Tibial artery (tissue), 4 donors: ENCODE data around the gene TMEM147.

Source experiments
- DNase-seq, 2 donors: peaks; one replicate each; pipeline ENCODE4 v3.0.0-alpha.2; 2019
- H3K27ac ChIP-seq, 2 donors: fragments of 200-600 bp; sonication (generic) in 1 of 2; 1 replicate in 1 of 2; 2 replicates in 1 of 2; pipeline ENCODE4 v1.5.1; 2018 to 2019; ENCODE audit warnings: mild to moderate bottlenecking in 1 of 2
- H3K27me3 ChIP-seq, 2 donors: fragments of 200-600 bp; sonication (generic) in 1 of 2; one replicate each; pipeline versions ENCODE4 v1.5.1 to v1.6.0; 2016 to 2019
- H3K36me3 ChIP-seq, 3 donors: fragments of 200-600 bp; sonication (generic) in 2 of 3; one replicate each; pipeline ENCODE4 v1.5.1; 2016 to 2019; ENCODE audit warnings: mild to moderate bottlenecking in 2 of 3
- H3K4me1 ChIP-seq, 4 donors: fragments of 200-600 bp; sonication (generic) in 2 of 4; 1 replicate in 3 of 4; 2 replicates in 1 of 4; pipeline ENCODE4 v1.5.1; 2016 to 2019
- H3K4me3 ChIP-seq, 2 donors: fragments of 200-600 bp; sonication (generic) in 1 of 2; 1 replicate in 1 of 2; 2 replicates in 1 of 2; pipeline ENCODE4 v1.5.1; 2018 to 2019; ENCODE audit warnings: mild to moderate bottlenecking in 2 of 2
- H3K9me3 ChIP-seq, 3 donors: fragments of 200-600 bp; sonication (generic) in 1 of 3; one replicate each; pipeline ENCODE4 v1.5.1; 2016 to 2019
- CTCF ChIP-seq, 2 experiments: fragments of 200-600 bp in 1 of 2; fragments of 450-650 bp in 1 of 2; IDR thresholded peaks; one replicate each; pipeline ENCODE4 v1.5.1; 2017 to 2019; ENCODE audit warnings: antibody characterized with exemption in 2 of 2, mild to moderate bottlenecking in 1 of 2, moderate library complexity in 1 of 2
- intact Hi-C: fragments of 100-400 bp; cut with DNase I; formaldehyde crosslinking; loops from one replicate; pipeline ENCODE4 v1.15.0; 2023; ENCODE audit warnings: low total_unique reads

TMEM147 gene

GRCh38 chr19:35595928-35596327, 50.5 kb downstream of the TMEM147 start:
- H3K36me3 ChIP-seq = no peaks in the 10 kb centered on the region

GRCh38 chr19:35596366-35596999, 51.1 kb downstream of the TMEM147 start:
- H3K27me3 ChIP-seq = peaks cover 0 to 8% of the 10 kb centered on the region in 2 donors
- DNase-seq = no peak
- intact Hi-C loops = no loop called here

More at GRCh38 chr19:35595928-35596327, 50.5 kb downstream of the TMEM147 start:
- no peak overlapping the region for H3K4me3 ChIP-seq
- no peaks in the 10 kb centered on the region for H3K9me3 ChIP-seq
- no peak for DNase-seq
- no peaks in the 10 kb centered on the region for H3K4me1 ChIP-seq
- H3K27me3 ChIP-seq = peaks cover 0 to 10% of the 10 kb centered on the region in 2 donors
- TF ChIP-seq CTCF (IDR thresholded peaks at IDR 0.05) = no peak
- intact Hi-C loops = no loop called here
- H3K27ac ChIP-seq = no peak overlapping the region

More at GRCh38 chr19:35596366-35596999, 51.1 kb downstream of the TMEM147 start:
- no peaks in the 10 kb centered on the region for H3K4me1 ChIP-seq
- no peak overlapping the region for H3K4me3 ChIP-seq
- H3K36me3 ChIP-seq = no peaks in the 10 kb centered on the region
- H3K27ac ChIP-seq = no peak overlapping the region
- H3K9me3 ChIP-seq = no peaks in the 10 kb centered on the region
- TF ChIP-seq CTCF (IDR thresholded peaks at IDR 0.05) = no peak
